Activated CD4-positive, alpha-beta T cell treated with anti-CD3 and anti-CD28 coated beads, Interleukin-2, amount 50 U/mL, for 4 hours (primary cell): ENCODE data around the gene PGAM4.
"Not testable (repeated sequence)": the region's sequence is repeated elsewhere in the genome, so short reads cannot be mapped to it uniquely, and the experiment has no call there.

Experiments used
- DNase-seq, 2 experiments: peaks; one replicate each; pipeline ENCODE4 v3.0.0-alpha.2; 2020

The PGAM4 gene

GRCh38 chrX:77969538-77969937 is at the start of gene PGAM4:
TSS of gene PGAM4 (minus strand) at chrX:77969638. CDS start at chrX:77969638, 0 bp downstream.
- no peak for DNase-seq

- no peak for DNase-seq
These were observed 42.4 kb upstream of the PGAM4 start for GRCh38 chrX:78011846-78012245.

GRCh38 chrX:77979870-77980269 is 10.4 kb upstream of the PGAM4 start:
- no peak for DNase-seq

GRCh38 chrX:77977518-77977917 is 8.1 kb upstream of the PGAM4 start:
- no peak for DNase-seq

GRCh38 chrX:77977095-77977494 is 7.7 kb upstream of the PGAM4 start:
- no peak for DNase-seq

GRCh38 chrX:77975755-77976154 is 6.3 kb upstream of the PGAM4 start:
- DNase-seq, result no peak

GRCh38 chrX:77967631-77968030 is 1.8 kb downstream of the PGAM4 start:
- no peak for DNase-seq

- no peak for DNase-seq
These were observed 3.1 kb downstream of the PGAM4 start for GRCh38 chrX:77966361-77966760.

- DNase-seq, result no peak
These were observed 7.2 kb downstream of the PGAM4 start for GRCh38 chrX:77962068-77962902.

GRCh38 chrX:77961063-77961462 is 8.4 kb downstream of the PGAM4 start:
- no peak for DNase-seq

GRCh38 chrX:77960567-77960966 is 8.9 kb downstream of the PGAM4 start:
- DNase-seq, result no peak

GRCh38 chrX:77953708-77954107 is 15.7 kb downstream of the PGAM4 start:
- DNase-seq, result no peak

- no peak for DNase-seq
These were observed 16.1 kb downstream of the PGAM4 start for GRCh38 chrX:77953302-77953701.

GRCh38 chrX:77952173-77952572 is 17.3 kb downstream of the PGAM4 start:
- no peak for DNase-seq

- DNase-seq, result no peak
These were observed 19.6 kb downstream of the PGAM4 start for GRCh38 chrX:77949840-77950239.

- no peak for DNase-seq
These were observed 22.9 kb downstream of the PGAM4 start for GRCh38 chrX:77946571-77946970.

- no peak for DNase-seq
These were observed 23.4 kb downstream of the PGAM4 start for GRCh38 chrX:77945910-77946545.

GRCh38 chrX:77945031-77945430 is 24.4 kb downstream of the PGAM4 start:
- not testable (repeated sequence) for DNase-seq

- DNase-seq, result no peak
These were observed 31.3 kb downstream of the PGAM4 start for GRCh38 chrX:77938083-77938680.

- DNase-seq, result no peak
These were observed 32.1 kb downstream of the PGAM4 start for GRCh38 chrX:77937291-77937690.

- no peak for DNase-seq
These were observed 33.1 kb downstream of the PGAM4 start for GRCh38 chrX:77936299-77936698.

GRCh38 chrX:77935886-77936285 is 33.6 kb downstream of the PGAM4 start:
- DNase-seq, result no peak

GRCh38 chrX:77930581-77930980 is 38.9 kb downstream of the PGAM4 start:
- DNase-seq, result no peak

GRCh38 chrX:77925764-77926163 is 43.7 kb downstream of the PGAM4 start:
- no peak for DNase-seq
